Uterus (tissue), 2 donors: ENCODE results near the gene COA6.

Source experiments
- CTCF ChIP-seq, 4 experiments: fragments of 200-600 bp in 2 of 4; fragments of 450-650 bp in 2 of 4; sonication (generic) in 2 of 4; IDR thresholded peaks; one replicate each; pipeline ENCODE4 v1.5.1; 2016 to 2019; ENCODE audit warnings: antibody characterized with exemption in 4 of 4, mild to moderate bottlenecking in 2 of 4, moderate library complexity in 1 of 4
- POLR2A ChIP-seq, 2 donors: fragments of 450-650 bp; IDR thresholded peaks; one replicate each; pipeline ENCODE4 v1.6.1; 2016; ENCODE audit warnings: antibody characterized with exemption in 2 of 2, mild to moderate bottlenecking in 1 of 2, moderate library complexity in 1 of 2

DNA sequence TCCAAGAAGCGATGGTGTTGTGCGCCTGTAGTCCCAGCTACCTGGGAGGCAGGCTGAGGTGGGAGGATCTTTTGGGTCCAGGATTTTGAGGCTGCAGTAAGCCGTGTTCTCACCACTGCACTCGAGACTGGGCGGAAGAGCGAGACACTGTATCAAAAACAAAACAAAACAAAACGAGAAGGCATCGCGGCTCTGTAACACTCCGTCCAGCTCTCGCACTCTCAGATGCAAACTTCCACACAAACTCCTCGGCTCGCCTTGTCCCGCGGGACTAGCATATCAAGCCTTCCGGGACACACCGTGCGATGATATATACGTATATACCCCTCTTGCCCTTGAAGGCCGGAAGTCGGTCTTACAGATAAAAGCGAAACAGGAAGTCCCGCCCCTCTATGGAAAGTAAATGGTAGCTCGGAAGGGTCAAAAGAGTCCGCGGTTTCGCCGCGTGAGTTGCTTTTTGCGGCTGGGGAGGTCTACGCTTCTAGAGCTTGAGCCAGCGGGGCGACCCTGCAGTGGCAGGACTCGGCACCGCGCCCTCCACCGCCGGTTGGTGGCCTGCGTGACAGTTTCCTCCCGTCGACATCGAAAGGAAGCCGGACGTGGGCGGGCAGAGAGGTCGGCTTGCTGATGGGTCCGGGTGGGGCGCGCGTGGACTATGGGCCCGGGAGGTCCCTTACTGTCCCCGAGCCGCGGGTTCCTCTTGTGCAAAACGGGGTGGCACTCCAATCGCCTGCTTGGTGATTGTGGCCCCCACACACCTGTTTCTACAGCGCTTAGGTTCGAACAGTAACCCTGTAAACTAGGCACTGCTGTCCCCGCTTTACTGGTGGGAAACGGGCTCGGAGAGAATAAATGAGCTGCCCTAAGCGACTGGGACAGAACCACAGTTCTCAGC lies at the start of gene COA6:
- TF ChIP-seq CTCF (IDR thresholded peaks at IDR 0.05) = peak in 1 of 4 experiments; percentile 8
- TF ChIP-seq POLR2A (IDR thresholded peaks at IDR 0.05) = peak; percentile 31 to 47
